Measurements from ENCODE around the gene METTL24.

The METTL24 gene

GRCh38 chr6:110334423-110335180, 23.5 kb downstream of the METTL24 start:
- DNase-seq (ENCODE audit: low read depth) = peak; percentile 15

DNA sequence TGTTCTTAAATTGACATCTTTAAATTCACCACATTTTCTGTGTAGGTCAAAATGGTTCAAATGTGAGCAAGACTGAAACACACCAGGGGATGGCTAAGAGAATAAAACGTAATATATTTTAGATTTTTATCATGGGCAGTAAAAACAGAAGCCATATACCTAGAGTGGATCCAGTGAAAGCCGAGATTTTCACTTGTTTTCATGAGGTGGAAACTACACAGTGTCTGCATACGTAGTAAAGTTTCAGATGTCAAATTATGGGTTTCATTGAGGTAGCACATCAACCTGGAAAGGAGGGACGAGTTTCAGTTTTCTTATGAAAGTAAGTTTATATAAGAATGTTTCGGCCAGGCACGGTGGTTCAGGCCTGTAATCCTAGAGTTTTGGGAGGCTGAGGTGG, 25.9 kb downstream of the METTL24 start:
- DNase-seq (ENCODE audit: low read depth) = no peak

- no peak for DNase-seq (ENCODE audit: low read depth)
These were observed 26.3 kb downstream of the METTL24 start for GRCh38 chr6:110331816-110332215.

GRCh38 chr6:110331390-110331789, 26.8 kb downstream of the METTL24 start:
- no peak for DNase-seq (ENCODE audit: low read depth)

- DNase-seq (ENCODE audit: low read depth) = peak; percentile 68
These were observed 28.3 kb downstream of the METTL24 start for GRCh38 chr6:110329714-110330436.

DNA sequence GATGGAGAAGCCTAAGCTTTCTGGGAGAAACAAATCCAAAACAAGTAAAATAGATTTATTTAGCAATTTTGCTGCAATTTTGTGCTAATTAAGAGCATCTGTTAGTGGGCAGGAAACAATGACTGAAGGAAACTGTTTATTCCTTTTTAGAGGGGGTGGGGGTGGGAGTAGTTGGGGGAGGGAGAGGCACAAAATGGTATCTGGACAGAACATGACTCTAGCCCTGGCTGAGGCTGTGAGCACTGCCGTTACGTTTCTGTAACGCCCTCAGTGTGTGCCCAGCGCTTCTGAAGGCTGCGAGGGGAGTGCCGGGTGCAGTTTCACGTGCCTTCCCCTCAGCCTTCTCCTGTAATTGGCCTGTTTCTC, 28.8 kb downstream of the METTL24 start:
- DNase-seq (ENCODE audit: low read depth) = no peak

GRCh38 chr6:110328259-110328658, 29.9 kb downstream of the METTL24 start:
- peak; percentile 90 for DNase-seq (ENCODE audit: low read depth)

- DNase-seq (ENCODE audit: low read depth) = no peak
These were observed 30.8 kb downstream of the METTL24 start for GRCh38 chr6:110327391-110327790.

DNA sequence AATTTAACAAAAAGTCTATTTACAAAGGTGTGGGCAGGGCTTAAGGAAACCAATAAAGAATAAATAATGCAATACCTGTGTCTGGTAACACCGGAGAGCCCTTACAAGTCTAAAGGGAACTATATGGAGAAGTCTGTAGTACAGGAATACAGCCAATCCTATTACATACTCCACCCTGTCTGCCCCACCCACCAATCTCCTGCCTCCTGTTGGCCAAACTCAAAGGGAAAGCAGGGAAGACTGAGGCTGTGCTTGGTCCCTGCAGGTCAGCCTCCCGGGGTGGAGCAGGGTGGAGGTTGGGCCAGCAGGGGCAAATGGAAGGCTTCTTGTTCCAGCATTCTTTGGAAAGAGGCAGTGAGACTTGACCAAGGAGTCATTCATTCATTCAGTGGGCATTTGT, 31.5 kb downstream of the METTL24 start:
- no peak for DNase-seq (ENCODE audit: low read depth)

DNA sequence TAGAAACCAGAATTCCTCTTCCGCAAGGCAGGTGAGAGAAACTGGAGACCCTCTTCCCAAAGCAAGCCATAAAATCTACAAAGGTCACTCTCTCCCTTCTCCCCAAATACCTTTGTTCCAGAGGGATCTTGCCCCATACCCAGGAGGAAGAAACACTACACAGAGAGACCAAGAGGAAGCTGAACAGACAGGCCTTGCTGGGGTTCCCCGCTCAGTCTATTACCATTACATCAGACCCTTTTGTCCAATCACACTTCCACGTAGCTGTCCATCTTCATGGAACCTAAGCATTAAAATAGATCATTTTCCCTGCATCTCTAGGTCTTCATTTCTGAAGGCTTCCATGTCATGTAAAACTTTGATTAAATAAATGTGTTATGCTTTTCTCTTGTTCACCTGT, 32.1 kb downstream of the METTL24 start:
- no peak for DNase-seq (ENCODE audit: low read depth)

DNA sequence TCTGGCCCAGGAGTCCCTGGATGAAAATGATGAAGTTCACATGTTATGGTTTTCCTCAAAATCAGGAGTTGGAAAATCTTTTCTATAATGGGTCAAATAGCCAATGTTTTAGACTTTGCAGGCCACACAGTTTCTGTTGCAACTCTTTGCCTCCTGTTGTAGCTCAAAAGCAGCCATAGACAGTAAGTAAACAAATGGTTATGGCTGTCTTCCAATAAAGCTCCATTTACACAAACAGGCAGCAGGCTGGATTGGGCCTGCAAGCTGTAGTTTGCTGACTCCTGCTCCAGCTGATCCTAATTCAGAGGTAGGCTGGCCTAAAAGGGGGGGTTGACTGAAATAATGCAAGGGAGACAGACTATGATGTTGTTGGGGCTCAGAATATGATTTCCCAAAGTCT, 33.0 kb downstream of the METTL24 start:
- DNase-seq (ENCODE audit: low read depth) = peak; percentile 65

DNA sequence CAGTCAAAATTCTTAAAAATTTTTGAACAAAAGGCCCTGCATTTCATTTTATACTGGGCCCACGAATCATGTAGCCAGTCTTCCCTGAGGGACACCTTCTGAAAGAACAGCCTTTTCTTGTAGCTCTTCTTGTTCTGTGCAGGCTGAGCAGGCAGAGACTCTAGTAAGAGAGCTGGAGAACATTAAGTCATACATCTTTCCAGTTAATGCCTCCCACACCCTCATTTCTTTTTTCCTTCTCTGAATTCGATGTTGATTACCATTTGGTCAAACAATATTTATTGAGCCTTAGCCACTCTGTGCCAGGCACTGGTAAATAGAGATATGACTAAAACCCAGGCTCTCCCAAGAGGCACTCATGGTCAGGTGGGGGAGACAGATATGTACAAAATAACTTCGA, 33.6 kb downstream of the METTL24 start:
- DNase-seq (ENCODE audit: low read depth) = no peak

- no peak for DNase-seq (ENCODE audit: low read depth)
These were observed 34.9 kb downstream of the METTL24 start for GRCh38 chr6:110323258-110323657.

DNA sequence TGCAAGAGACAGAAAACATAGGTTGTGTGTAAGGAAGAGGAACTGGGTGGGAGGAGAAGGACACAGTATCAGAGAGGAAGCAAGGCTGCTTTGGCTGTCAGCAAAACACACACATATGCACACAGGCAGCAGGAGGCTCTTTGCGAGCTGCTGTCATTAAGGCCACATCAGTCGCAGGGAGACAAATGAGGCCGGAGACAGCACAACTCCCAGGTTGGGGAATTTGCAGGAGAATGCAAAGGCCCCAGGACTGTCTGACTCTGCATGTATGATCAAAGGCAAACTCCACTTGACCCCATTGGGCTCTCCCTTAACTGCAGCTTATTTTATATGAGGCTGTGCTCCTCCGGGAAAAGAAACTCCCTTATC, 35.3 kb downstream of the METTL24 start:
- no peak for DNase-seq (ENCODE audit: low read depth)

- DNase-seq (ENCODE audit: low read depth) = no peak
These were observed 35.8 kb downstream of the METTL24 start for GRCh38 chr6:110322151-110322873.

DNA sequence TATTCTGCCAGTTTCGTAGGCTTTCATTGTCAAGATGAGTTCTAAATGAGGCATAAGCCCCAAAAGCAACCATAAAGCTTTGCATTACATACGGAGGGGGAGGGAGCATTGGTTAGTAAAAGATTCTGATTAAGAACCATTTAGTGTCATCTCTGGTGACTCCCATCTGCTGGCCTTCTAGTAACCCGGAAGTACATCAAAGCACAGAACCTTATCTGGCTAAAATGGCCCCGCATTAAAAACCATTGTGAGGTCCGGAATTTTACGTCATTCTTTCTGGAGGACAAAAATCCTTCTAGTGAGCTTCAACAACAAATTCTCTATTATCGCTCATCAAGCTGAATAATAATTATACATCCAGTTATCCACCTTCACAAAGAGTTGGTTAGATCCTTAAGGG, 37.8 kb downstream of the METTL24 start:
- DNase-seq (ENCODE audit: low read depth) = no peak

DNA sequence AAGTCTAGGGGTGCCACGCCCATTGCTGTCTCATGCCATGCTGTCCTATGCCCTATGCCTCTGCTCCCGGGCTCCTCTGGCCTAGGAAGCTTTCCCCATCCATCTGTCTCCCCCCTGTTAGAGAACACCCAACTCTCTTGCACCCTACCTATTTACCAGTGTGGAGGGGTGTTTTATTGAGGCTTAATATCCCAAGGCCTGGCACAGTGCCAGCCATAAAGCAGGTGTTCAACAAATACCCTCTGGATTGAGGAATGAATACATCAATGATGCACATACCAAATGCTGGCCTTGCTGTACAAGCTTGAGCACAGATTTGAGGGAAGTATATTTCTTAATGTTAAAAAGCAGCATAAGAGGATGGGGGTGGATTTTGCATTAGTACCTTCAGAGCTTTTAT, 38.3 kb downstream of the METTL24 start:
- no peak for DNase-seq (ENCODE audit: low read depth)

DNA sequence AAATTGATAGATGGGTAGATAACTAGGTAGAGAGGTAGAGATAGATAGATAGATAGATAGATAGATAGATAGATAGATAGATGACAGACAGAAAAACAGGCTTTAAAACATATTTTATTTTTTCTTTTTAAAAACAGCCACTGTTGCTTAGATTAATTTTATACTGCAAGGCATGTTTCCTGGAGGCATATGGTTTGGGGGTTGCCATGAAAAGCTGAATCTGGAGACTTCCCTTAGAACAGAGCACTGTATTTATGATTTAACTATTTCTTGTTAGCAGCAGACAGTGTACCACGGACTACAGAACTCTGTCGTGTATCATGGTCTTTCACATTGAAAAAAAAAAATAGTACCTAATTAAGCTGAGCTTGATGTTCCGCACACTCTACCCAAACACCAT, 38.8 kb downstream of the METTL24 start:
- no peak for DNase-seq (ENCODE audit: low read depth)

- no peak for DNase-seq (ENCODE audit: low read depth)
These were observed 39.2 kb downstream of the METTL24 start for GRCh38 chr6:110318971-110319370.

DNA sequence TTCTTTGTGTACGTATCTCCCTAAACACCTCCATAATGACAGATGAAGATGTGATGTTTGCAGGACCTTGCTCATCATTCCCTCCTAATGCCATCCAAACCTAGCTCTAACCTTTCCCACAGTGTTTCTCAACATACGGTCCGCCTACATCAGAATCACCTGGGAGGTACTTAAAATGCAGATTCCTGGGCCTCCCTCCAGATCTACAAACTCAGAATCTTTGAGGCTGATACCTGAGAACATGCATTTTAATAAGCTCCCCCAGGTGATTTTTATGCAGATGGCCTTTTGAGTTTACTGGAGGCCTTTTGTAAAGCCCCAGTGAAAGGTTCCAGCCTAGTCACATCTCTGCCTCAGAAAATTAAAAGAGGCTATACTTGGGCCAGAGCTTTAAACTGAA, 40.5 kb downstream of the METTL24 start:
- DNase-seq (ENCODE audit: low read depth) = no peak

DNA sequence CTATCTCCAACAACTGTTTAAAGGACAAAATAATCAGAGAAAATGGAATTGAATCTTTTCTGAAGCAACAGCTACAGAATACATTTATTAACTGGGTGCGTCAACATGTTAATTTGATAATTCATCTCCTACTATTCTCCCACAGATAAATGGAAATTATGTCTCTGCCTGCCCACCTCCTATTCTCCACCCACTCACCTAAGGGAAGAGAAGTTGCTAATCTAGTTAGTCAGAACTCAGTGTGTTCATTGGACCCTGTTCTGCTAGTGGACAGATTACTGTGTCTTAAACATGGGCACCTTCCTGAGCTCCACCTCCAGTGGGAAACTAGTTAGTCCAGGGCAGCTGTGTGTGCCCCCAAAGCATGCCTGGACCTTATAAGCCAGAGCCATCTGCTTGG, 41.0 kb downstream of the METTL24 start:
- DNase-seq (ENCODE audit: low read depth) = no peak

GRCh38 chr6:110315869-110316398, 42.2 kb downstream of the METTL24 start:
- no peak for DNase-seq (ENCODE audit: low read depth)

All from EH (cell line).